GM12872 (cell line): Measurements from ENCODE around the gene CASR.

Experiments
- TF ChIP-seq, protein P1 (sequence below): IDR thresholded peaks from 3 replicates; pipeline ENCODE4 v1.5.1; 2011; ENCODE audit warnings: low read depth, mild to moderate bottlenecking, low read length, moderate library complexity; ENCODE audit not compliant: insufficient read depth

The CASR gene

DNA sequence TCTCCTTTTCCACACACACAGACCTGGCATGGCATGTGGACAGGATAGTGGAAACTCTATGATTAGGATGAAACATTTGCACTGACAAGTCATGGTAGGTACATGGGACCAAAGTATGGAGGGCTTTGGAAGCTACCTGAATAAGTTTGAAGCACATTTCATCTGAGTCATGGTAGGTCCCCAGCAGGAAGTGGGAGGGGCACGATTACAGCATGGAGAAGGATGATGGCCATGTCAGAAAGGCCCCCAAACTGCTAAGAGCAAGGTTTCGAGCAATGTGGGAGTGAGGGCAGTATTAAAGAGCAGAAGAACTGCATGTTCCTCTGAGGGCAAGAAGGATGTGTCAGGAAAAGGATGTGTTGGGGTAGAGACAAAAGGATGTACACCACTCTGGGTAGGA lies 90.0 kb downstream of the CASR start:
- TF ChIP-seq, protein P1, sequence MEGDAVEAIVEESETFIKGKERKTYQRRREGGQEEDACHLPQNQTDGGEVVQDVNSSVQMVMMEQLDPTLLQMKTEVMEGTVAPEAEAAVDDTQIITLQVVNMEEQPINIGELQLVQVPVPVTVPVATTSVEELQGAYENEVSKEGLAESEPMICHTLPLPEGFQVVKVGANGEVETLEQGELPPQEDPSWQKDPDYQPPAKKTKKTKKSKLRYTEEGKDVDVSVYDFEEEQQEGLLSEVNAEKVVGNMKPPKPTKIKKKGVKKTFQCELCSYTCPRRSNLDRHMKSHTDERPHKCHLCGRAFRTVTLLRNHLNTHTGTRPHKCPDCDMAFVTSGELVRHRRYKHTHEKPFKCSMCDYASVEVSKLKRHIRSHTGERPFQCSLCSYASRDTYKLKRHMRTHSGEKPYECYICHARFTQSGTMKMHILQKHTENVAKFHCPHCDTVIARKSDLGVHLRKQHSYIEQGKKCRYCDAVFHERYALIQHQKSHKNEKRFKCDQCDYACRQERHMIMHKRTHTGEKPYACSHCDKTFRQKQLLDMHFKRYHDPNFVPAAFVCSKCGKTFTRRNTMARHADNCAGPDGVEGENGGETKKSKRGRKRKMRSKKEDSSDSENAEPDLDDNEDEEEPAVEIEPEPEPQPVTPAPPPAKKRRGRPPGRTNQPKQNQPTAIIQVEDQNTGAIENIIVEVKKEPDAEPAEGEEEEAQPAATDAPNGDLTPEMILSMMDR = no peak

DNA sequence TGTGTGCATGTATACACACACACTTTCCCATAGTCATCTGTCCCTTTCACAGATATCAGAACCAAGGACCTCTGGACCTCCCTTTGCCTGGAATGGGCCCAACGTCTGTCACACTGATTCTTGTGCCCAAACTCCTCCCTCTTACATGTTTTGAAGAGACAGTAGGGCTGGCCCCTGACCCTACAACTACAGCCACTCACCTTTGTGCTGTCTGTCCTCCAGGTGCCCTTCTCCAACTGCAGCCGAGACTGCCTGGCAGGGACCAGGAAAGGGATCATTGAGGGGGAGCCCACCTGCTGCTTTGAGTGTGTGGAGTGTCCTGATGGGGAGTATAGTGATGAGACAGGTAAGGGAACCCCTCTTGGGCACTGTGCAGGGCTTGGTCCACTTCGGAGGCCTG lies 98.4 kb downstream of the CASR start:
- TF ChIP-seq, protein P1 = no peak

DNA sequence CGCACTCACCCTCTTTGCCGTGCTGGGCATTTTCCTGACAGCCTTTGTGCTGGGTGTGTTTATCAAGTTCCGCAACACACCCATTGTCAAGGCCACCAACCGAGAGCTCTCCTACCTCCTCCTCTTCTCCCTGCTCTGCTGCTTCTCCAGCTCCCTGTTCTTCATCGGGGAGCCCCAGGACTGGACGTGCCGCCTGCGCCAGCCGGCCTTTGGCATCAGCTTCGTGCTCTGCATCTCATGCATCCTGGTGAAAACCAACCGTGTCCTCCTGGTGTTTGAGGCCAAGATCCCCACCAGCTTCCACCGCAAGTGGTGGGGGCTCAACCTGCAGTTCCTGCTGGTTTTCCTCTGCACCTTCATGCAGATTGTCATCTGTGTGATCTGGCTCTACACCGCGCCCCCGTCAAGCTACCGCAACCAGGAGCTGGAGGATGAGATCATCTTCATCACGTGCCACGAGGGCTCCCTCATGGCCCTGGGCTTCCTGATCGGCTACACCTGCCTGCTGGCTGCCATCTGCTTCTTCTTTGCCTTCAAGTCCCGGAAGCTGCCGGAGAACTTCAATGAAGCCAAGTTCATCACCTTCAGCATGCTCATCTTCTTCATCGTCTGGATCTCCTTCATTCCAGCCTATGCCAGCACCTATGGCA lies 100.5 kb downstream of the CASR start:
- TF ChIP-seq, protein P1 = no peak

DNA sequence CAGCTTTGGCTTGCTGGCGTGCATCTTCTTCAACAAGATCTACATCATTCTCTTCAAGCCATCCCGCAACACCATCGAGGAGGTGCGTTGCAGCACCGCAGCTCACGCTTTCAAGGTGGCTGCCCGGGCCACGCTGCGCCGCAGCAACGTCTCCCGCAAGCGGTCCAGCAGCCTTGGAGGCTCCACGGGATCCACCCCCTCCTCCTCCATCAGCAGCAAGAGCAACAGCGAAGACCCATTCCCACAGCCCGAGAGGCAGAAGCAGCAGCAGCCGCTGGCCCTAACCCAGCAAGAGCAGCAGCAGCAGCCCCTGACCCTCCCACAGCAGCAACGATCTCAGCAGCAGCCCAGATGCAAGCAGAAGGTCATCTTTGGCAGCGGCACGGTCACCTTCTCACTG lies 101.0 kb downstream of the CASR start:
- TF ChIP-seq, protein P1 = no peak

DNA sequence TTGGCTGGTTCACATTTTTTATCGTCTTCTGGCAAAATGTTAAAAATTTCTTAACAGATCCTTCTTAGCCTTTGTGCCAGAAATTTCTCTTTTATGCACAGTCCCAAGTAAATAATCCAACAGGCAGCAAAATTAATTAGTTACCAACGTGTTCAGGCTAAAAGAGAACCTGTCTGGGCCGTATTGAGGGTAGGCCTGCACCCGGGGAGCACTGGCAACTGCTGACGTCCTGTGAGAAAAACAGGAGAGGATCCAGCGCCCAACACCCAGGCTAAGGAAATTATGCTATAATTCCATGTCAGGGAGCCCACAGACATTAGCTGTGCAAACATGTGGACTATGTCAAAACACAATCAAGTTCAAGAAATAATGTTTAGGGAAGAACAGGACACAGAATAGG lies 110.9 kb downstream of the CASR start:
- TF ChIP-seq, protein P1 = no peak

DNA sequence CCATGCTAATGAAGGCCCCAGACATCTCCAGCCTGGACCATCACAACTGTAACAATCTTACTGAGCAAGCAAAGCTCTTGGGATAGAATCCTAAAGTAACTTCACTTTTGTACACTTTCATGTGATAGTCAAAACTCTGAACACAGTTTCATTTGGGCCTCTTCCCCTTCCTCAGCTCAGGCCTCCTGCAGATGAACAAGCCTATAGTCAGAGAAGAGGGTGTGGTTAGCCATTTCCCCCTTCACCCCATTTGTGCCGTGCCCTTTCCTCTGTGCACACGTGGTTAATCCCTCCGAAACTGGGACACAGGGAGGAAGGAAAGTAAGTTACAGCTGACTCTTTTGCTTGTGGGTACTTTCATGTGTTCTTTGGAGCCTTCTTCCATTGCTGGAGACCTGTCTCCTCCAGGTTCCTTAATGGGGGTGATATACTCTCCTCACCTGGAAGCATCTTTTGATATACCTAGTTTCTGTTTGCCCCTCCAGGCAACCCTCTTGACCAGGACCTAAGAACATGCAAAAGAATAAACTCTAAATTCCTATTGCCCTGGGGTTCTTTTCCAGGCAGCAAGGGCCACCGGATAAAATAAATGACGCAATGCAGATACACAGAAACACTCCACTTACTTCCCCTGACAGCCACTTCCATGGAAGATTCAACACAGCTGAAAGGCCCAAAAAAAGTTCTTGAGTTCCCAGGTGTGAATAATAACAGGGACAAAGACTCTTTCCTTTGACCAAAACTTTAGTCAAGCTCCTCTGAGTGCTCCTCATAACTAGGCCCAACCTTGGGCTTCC lies 112.0 kb downstream of the CASR start:
- TF ChIP-seq, protein P1 = no peak

DNA sequence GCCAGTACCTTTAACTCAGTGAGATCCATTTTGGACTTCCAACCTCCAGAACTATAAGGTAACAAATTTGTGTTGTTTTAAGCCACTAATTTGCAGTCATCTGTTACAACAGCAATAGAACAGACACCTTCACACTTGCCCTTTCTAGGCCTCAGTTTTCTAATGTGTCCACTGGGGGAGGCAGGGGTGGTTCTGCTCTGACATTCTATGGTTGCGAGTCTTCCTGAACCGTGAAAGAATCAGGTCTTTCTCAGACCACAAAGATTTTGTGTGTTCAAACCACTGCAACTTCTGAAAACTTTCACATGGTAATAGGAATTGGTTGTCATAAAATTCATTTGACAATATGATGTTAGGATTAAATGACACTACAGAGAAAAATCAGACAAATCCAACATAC lies 114.8 kb downstream of the CASR start:
- TF ChIP-seq, protein P1 = peak; percentile 45
